Measurements from ENCODE around the gene SYTL4. TPM values are rescaled to one million over a fixed set of nuclear protein-coding genes. Genes with fewer than 3 reads are reported as not detected.

Gene SYTL4
- polyA plus RNA-seq, 3 donors = 3.5 to 17.9 (median 8.0) TPM

GRCh38 chrX:100658941-100659381 lies 73.0 kb downstream of the SYTL4 start:
- H3K27ac ChIP-seq (ENCODE audit: low read depth, low read length) = no peak overlapping the region
- WGBS, 3 donors = 26 to 43% (median 42%) methylated on average over 3 of the region's 3 CpGs

- 22 to 39% (median 24%) methylated on average over 3 of the region's 3 CpGs for WGBS, 3 donors
- no peak overlapping the region for H3K27ac ChIP-seq (ENCODE audit: low read depth, low read length)
These were observed 77.7 kb downstream of the SYTL4 start for GRCh38 chrX:100654261-100654660.

GRCh38 chrX:100652266-100652665 lies 79.7 kb downstream of the SYTL4 start:
- WGBS, 3 donors = 83 to 92% (median 91%) methylated on average over 2 of the region's 2 CpGs
- no peak overlapping the region for H3K27ac ChIP-seq (ENCODE audit: low read depth, low read length)

- 73 to 91% (median 83%) methylated on average over 1 of the region's 1 CpG for WGBS, 3 donors
- H3K27ac ChIP-seq (ENCODE audit: low read depth, low read length) = peak overlapping the region; percentile 38
These were observed 81.1 kb downstream of the SYTL4 start for GRCh38 chrX:100650841-100651240.

- H3K27ac ChIP-seq (ENCODE audit: low read depth, low read length) = peak overlapping the region; percentile 38
- 36 to 65% (median 47%) methylated on average over 12 of the region's 12 CpGs for WGBS, 3 donors
These were observed 82.2 kb downstream of the SYTL4 start for GRCh38 chrX:100649550-100650356.

GRCh38 chrX:100648458-100649417 lies 83.2 kb downstream of the SYTL4 start:
- H3K27ac ChIP-seq (ENCODE audit: low read depth, low read length) = peak overlapping the region; percentile 57
- WGBS, 3 donors = 54 to 58% (median 57%) methylated on average over 8 of the region's 8 CpGs

GRCh38 chrX:100647739-100648138 lies 84.2 kb downstream of the SYTL4 start:
- WGBS, 3 donors = 47 to 78% (median 73%) methylated on average over 2 of the region's 2 CpGs
- H3K27ac ChIP-seq (ENCODE audit: low read depth, low read length) = no peak overlapping the region

GRCh38 chrX:100647095-100647494 lies 84.8 kb downstream of the SYTL4 start:
- WGBS, 3 donors = 25 to 67% (median 52%) methylated on average over 1 of the region's 1 CpG
- no peak overlapping the region for H3K27ac ChIP-seq (ENCODE audit: low read depth, low read length)

GRCh38 chrX:100645106-100645505 lies 86.8 kb downstream of the SYTL4 start:
- 59 to 69% (median 68%) methylated on average over 4 of the region's 4 CpGs for WGBS, 3 donors
- no peak overlapping the region for H3K27ac ChIP-seq (ENCODE audit: low read depth, low read length)

GRCh38 chrX:100643956-100644860 lies 87.7 kb downstream of the SYTL4 start, which contains the start of gene SRPX2:
TSS of gene SRPX2 (plus strand) at chrX:100644199. CDS start at chrX:100646323, 2,124 bp downstream.
- 37 to 41% (median 37%) methylated on average over 11 of the region's 11 CpGs for WGBS, 3 donors
- no peak within 1 kb of the TSS for H3K27ac ChIP-seq (ENCODE audit: low read depth, low read length)

GRCh38 chrX:100643212-100643611 lies 88.7 kb downstream of the SYTL4 start:
- no peak overlapping the region for H3K27ac ChIP-seq (ENCODE audit: low read depth, low read length)
- WGBS, 3 donors = 81 to 94% (median 91%) methylated on average over 11 of the region's 11 CpGs

- WGBS, 3 donors = 39 to 72% (median 51%) methylated on average over 3 of the region's 3 CpGs
- H3K27ac ChIP-seq (ENCODE audit: low read depth, low read length) = no peak overlapping the region
These were observed 89.6 kb downstream of the SYTL4 start for GRCh38 chrX:100642290-100642689.

- no peak within 1 kb of the TSS for H3K27ac ChIP-seq (ENCODE audit: low read depth, low read length)
- 1 to 29% (median 8%) methylated on average over 47 to 51 of the region's 51 CpGs for WGBS, 3 donors
These were observed 95.5 kb downstream of the SYTL4 start, which contains the start of gene TSPAN6 for GRCh38 chrX:100636321-100636991. TSS of gene TSPAN6 (minus strand) at chrX:100636806. CDS start at chrX:100636694, 112 bp downstream.

- WGBS, 3 donors = 18 to 41% (median 38%) methylated on average over 5 to 8 of the region's 8 CpGs
- H3K27ac ChIP-seq (ENCODE audit: low read depth, low read length) = no peak overlapping the region
These were observed 96.0 kb downstream of the SYTL4 start for GRCh38 chrX:100635989-100636320.

- no peak overlapping the region for H3K27ac ChIP-seq (ENCODE audit: low read depth, low read length)
- WGBS, 3 donors = 58 to 87% (median 73%) methylated on average over 5 of the region's 5 CpGs
These were observed 96.9 kb downstream of the SYTL4 start for GRCh38 chrX:100635040-100635439.

- 55 to 80% (median 64%) methylated on average over 5 of the region's 5 CpGs for WGBS, 3 donors
These were observed 105.9 kb downstream of the SYTL4 start for GRCh38 chrX:100625985-100626491.

More at GRCh38 chrX:100625985-100626491, 105.9 kb downstream of the SYTL4 start:
- no peak overlapping the region for H3K27ac ChIP-seq (ENCODE audit: low read depth, low read length)
